ENCODE results near the gene CXCL16. TPM values are rescaled to one million over a fixed set of nuclear protein-coding genes. Genes with fewer than 3 reads are reported as not detected.

CXCL16 gene, protein sequence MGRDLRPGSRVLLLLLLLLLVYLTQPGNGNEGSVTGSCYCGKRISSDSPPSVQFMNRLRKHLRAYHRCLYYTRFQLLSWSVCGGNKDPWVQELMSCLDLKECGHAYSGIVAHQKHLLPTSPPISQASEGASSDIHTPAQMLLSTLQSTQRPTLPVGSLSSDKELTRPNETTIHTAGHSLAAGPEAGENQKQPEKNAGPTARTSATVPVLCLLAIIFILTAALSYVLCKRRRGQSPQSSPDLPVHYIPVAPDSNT
- 1 to 10 TPM; 1.7 to 6.5 TPM for total RNA-seq

DNA sequence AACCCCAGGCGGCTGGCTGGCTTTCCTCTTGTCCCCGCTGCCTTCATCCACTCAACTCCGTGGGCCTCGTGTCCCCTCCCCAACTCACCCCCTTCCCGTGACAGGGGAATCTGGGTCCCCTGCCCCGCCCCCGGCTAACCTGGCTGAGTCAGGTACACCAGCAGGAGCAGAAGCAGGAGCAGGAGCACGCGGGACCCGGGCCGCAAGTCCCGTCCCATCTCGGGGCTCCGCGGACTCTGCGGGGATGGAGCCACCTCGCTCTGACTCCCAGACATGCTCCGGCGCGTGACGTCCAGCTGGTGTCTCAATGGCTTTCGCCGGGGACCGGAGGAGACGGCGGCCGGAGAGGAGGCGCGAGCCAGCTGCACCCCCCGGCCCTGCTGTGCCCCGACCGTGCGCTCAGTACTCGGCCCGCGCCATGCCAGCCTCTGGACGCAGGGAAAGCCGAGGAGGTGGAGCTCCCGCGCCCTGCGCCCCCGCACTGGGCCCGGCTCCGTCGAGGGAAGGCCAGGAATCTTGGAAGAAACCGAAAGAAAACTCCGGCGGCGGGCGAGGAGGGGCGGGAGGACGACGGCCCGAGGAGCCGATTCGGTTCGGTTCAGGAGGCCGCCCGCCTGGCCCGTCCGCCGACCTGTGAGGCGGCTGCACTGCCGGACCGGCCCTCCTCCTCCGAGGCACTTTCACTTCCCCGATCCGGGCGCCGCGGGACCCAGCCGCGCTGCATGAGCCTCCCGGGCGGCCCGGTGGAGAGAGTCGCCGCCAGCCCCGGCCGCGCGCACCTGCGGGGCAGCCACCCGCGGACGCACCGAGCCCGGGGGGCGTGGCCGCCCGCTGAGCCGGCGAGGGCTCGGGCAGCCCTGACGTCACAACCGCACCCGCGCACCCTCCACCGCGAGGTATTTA is at the start of gene CXCL16, which contains the start of gene ZMYND15:
TSS of gene CXCL16 (minus strand) at position 807 of the 903 bp plus-strand sequence. CDS start at position 218, 589 bp downstream.
TSS of gene ZMYND15 (plus strand) at position 712 of the 903 bp plus-strand sequence. CDS start 716 bp downstream, outside the sequence.

DNA sequence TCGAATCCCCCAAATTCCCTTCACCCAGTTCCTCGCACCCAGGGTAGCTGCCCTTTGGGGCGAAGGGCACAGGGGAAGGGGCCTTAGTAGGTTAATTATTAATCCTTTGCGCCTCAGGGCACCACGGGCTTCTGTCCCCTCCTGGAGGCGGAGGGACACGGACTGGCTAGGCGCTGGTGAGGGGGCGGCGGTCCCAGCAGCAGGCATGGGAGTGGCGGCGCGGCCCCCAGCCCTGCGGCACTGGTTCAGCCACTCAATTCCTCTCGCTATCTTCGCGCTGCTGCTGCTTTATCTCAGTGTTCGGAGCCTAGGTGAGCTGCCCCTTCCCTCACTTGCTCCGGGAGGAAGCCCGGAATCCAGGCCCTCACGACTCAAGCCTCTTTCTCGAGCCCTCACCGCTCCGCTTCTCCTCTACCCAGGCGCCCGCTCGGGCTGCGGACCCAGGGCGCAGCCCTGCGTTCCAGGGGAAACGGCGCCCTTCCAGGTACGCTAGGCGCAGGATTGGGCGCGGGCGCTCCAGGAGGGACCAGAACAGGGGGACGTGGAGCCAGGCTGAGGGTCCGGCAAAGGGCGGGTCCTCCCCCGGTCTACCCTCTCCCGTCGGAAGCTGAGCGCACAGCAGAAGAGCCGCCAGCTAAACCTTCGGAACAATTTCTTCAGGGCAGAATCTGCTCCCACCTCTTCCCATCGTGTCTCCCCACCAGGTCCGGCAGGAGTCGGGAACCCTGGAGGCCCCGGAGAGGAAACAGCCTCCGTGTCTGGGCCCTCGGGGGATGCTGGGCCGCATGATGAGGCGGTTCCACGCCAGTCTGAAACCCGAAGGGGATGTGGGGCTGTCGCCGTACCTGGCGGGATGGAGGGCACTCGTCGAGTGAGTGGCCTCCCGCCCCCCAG is 49.3 kb upstream of the CXCL16 start, which contains the start of gene GLTPD2:
TSS of gene GLTPD2 (plus strand) at position 158 of the 894 bp plus-strand sequence. CDS start at position 206, 48 bp downstream.

DNA sequence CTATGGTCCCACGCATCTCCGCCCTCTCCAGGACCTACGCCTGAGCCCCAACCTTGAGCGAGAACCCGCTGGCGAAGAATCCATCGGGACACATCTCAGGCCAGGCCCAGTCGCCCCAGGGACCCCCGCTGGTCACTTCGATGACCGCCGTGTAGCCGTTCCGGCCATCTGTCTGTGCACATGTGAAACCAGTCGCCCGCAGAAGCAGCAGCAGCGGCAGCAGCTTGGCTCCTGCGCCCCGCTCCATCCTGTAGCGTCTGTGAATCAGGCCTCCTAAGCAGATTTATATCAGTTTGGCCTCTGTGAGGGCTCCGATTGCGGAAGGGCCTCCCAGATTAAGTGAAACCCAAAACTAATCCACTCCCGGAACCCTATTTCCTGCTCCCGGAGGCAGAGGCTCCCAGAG is 46.4 kb upstream of the CXCL16 start, which contains the start of gene VMO1:
TSS of gene VMO1 (minus strand) at position 259 of the 406 bp plus-strand sequence. CDS start at position 247, 12 bp downstream.

DNA sequence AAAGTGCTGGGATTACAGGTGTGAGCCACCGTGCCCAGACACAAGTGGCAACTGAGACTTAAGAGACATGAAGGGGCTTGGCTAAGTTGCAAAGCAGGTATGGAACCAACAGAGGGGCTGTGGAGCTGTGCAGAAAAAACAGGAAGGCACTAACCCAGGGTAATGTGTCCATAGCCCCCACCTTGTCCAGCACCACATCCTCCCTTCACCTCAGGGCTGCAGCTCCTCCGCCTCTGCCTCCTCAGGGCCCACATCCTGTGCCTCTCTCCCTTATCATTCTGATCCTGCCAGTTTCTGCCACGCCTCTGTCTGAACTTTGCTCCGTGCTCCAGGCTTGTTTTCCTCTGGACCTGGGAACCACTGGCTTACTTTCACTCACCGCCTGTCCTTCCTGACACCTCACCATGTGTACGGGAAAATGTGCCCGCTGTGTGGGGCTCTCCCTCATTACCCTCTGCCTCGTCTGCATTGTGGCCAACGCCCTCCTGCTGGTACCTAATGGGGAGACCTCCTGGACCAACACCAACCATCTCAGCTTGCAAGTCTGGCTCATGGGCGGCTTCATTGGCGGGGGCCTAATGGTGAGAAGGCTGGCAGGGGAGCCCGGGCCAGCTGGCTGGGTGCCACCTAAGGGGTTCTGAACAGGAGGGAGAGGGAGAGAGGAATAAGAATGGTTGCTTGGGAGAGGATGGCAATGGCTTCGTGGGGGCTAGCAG is 31.9 kb upstream of the CXCL16 start, which contains the start of gene TM4SF5:
TSS of gene TM4SF5 (plus strand) at position 368 of the 716 bp plus-strand sequence. CDS start at position 405, 37 bp downstream.

DNA sequence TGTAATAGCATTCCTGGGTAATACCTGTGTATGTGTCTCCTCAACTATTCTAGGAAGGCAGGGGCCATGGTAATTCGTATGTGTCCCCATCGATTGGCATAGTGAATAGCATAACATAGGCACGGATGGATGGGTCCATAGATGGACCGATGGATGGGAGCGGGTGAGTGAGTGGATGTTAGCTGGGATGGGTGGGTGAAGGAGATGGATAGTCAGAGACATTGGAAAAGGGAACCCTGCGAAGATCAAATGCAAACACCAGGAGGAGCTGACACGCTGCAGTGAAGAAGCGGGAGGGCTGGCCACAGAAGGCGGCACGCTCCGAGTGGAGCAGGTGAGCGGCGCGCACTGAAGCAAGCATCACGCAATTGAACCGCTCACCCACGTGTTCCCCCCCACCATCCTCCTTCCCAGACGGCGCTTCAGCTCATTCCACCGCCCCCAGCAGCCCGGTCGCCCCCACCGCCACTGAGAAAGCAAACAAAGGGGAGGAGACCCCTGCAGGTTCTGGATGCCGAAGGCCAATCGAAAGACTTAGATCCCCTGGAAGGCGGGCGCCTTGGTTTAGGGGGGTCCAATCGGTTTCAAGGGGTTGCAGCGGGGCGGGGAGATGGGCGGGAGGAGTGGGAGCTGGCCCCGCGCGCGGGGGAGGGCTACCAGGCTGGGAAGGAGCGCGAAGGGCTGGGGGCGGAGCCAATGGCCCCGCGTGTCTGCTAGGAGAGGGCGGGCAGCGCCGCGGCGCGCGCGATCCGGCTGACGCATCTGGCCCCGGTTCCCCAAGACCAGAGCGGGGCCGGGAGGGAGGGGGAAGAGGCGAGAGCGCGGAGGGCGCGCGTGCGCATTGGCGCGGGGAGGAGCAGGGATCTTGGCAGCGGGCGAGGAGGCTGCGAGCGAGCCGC is 29.7 kb downstream of the CXCL16 start, which contains the start of gene ARRB2:
TSS of gene ARRB2 (plus strand) at position 839 of the 899 bp plus-strand sequence. CDS start 90 bp downstream, outside the sequence.

Other genes starting within 250 kb of the CXCL16 start
- gene SPNS2, start 241.0 kb downstream of the CXCL16 start, total RNA-seq: not detected
- 10 to 100 TPM; 51.3 to 96.9 TPM for gene MYBBP1A, start 184.5 kb downstream of the CXCL16 start, total RNA-seq
- gene GGT6, start 179.4 kb downstream of the CXCL16 start, total RNA-seq: not detected
- gene SMTNL2, start 155.4 kb downstream of the CXCL16 start, total RNA-seq: not detected
- gene ALOX15, start 98.2 kb downstream of the CXCL16 start, total RNA-seq: not detected
- gene PELP1, start 35.8 kb downstream of the CXCL16 start, total RNA-seq: 10 to 100 TPM; 24.4 to 31.6 TPM
- 1 to 10 TPM; 8.3 to 9.7 TPM for gene ARRB2, start 29.3 kb downstream of the CXCL16 start, total RNA-seq
- 10 to 100 TPM; 17.0 to 18.2 TPM for gene MED11, start 8.5 kb downstream of the CXCL16 start, total RNA-seq
- gene ZMYND15, start 95 bp downstream of the CXCL16 start, total RNA-seq: under 1 TPM; under 0.01 to 0.69 TPM
- not detected for gene TM4SF5, start 32.0 kb upstream of the CXCL16 start, total RNA-seq
- gene VMO1, start 46.4 kb upstream of the CXCL16 start, total RNA-seq: not detected
- not detected for gene GLTPD2, start 49.0 kb upstream of the CXCL16 start, total RNA-seq
- 100 to 1,000 TPM; 137 to 165 TPM for gene PSMB6, start 56.2 kb upstream of the CXCL16 start, total RNA-seq
- 10 to 100 TPM in 1 of 2 donors, 1 to 10 TPM in 1; 8.9 to 10.3 TPM for gene PLD2, start 67.2 kb upstream of the CXCL16 start, total RNA-seq
- 10 to 100 TPM; 37.6 to 40.6 TPM for gene MINK1, start 93.4 kb upstream of the CXCL16 start, total RNA-seq
- under 1 TPM in 1 of 2 donors, not detected in 1; 0.69 TPM for gene C17orf107, start 159.6 kb upstream of the CXCL16 start, total RNA-seq
- under 1 TPM in 1 of 2 donors, not detected in 1; 0.69 TPM for gene CHRNE, start 163.2 kb upstream of the CXCL16 start, total RNA-seq
- not detected for gene GP1BA, start 192.3 kb upstream of the CXCL16 start, total RNA-seq
- 100 to 1,000 TPM in 1 of 2 donors, 10 to 100 TPM in 1; 92.9 to 111 TPM for gene SLC25A11, start 200.1 kb upstream of the CXCL16 start, total RNA-seq
- gene RNF167, start 200.3 kb upstream of the CXCL16 start, total RNA-seq: 10 to 100 TPM; 32.0 to 42.0 TPM
- gene PFN1, start 208.6 kb upstream of the CXCL16 start, total RNA-seq: 100 to 1,000 TPM; 444 to 707 TPM
- gene ENO3, start 211.2 kb upstream of the CXCL16 start, total RNA-seq: 1 to 10 TPM; 2.7 to 5.5 TPM
- gene SPAG7, start 227.9 kb upstream of the CXCL16 start, total RNA-seq: 10 to 100 TPM; 22.4 to 30.0 TPM
- 10 to 100 TPM in 1 of 2 donors, 1 to 10 TPM in 1; 9.0 to 20.0 TPM for gene CAMTA2, start 247.7 kb upstream of the CXCL16 start, total RNA-seq

Data from melanocyte of skin (primary cell).